Liver (tissue), 9 donors: ENCODE measurements around the gene SPI1. TPM values are rescaled to one million over a fixed set of nuclear protein-coding genes. Genes with fewer than 3 reads are reported as not detected.
A peak's percentile ranks its signal among the peaks of the same experiment; 100 is the strongest.

Source experiments
- DNase-seq: peaks from one replicate; pipeline ENCODE4 v3.0.0-alpha.2; 2017; ENCODE audit warnings: low spot score
- H3K27ac ChIP-seq, 2 donors: one replicate each; pipeline ENCODE4 v1.7.0; 2013; ENCODE audit warnings: inconsistent platforms in 2 of 2, low read length in 2 of 2, control low read depth in 1 of 2, low read depth in 1 of 2, mild to moderate bottlenecking in 1 of 2
- H3K27me3 ChIP-seq, 4 donors: one replicate each; pipeline versions ENCODE4 v1.6.1 to v1.7.0; 2013; ENCODE audit warnings: low read length in 3 of 4, inconsistent platforms in 1 of 4, mild to moderate bottlenecking in 1 of 4, moderate library complexity in 1 of 4; ENCODE audit not compliant: control insufficient read depth in 4 of 4, insufficient read depth in 4 of 4
- H3K36me3 ChIP-seq, 4 donors: one replicate each; pipeline versions ENCODE4 v1.6.1 to v1.7.0; 2013; ENCODE audit warnings: low read length in 3 of 4, mild to moderate bottlenecking in 3 of 4, low read depth in 1 of 4, moderate library complexity in 1 of 4; ENCODE audit not compliant: control insufficient read depth in 4 of 4, insufficient read depth in 3 of 4
- H3K4me1 ChIP-seq, 4 donors: one replicate each; pipeline versions ENCODE4 v1.6.1 to v1.7.0; 2013; ENCODE audit warnings: low read length in 3 of 4, mild to moderate bottlenecking in 3 of 4, moderate library complexity in 1 of 4; ENCODE audit not compliant: control insufficient read depth in 4 of 4, insufficient read depth in 4 of 4
- H3K4me3 ChIP-seq, 3 donors: one replicate each; pipeline versions ENCODE4 v1.6.1 to v1.7.0; 2013; ENCODE audit warnings: low read length in 3 of 3, control low read depth in 1 of 3, low read depth in 1 of 3, mild to moderate bottlenecking in 1 of 3
- H3K9ac ChIP-seq, 2 donors: one replicate each; pipeline ENCODE4 v1.7.0; 2013; ENCODE audit warnings: low read length in 2 of 2, mild to moderate bottlenecking in 2 of 2, moderate library complexity in 2 of 2, control low read depth in 1 of 2, low read depth in 1 of 2
- H3K9me3 ChIP-seq, 4 donors: one replicate each; pipeline versions ENCODE4 v1.6.1 to v1.7.0; 2013; ENCODE audit warnings: low read length in 3 of 4; ENCODE audit not compliant: control insufficient read depth in 4 of 4
- EGR1 ChIP-seq, 2 donors: IDR thresholded peaks; 2 replicates each; pipeline ENCODE4 v1.6.1; 2016 to 2018; ENCODE audit warnings: antibody characterized with exemption in 2 of 2, low read depth in 2 of 2
- FOXA1 ChIP-seq: IDR thresholded peaks from 2 replicates; pipeline ENCODE4 v1.6.1; 2016; ENCODE audit warnings: antibody characterized with exemption
- FOXA2 ChIP-seq: IDR thresholded peaks from 2 replicates; pipeline ENCODE4 v1.6.1; 2016; ENCODE audit warnings: antibody characterized with exemption
- GABPA ChIP-seq, 2 donors: IDR thresholded peaks in 1 of 2; conservative IDR thresholded peaks in 1 of 2; 2 replicates each; pipeline ENCODE4 v1.6.1; 2016; ENCODE audit warnings: antibody characterized with exemption in 2 of 2, mild to moderate bottlenecking in 1 of 2, moderate library complexity in 1 of 2
- HNF4A ChIP-seq, 2 donors: conservative IDR thresholded peaks; 2 replicates each; pipeline ENCODE4 v1.6.1; 2016; ENCODE audit warnings: antibody characterized with exemption in 2 of 2, mild to moderate bottlenecking in 2 of 2
- HNF4G ChIP-seq: IDR thresholded peaks from 2 replicates; pipeline ENCODE4 v1.6.1; 2016; ENCODE audit warnings: antibody characterized with exemption
- NR2F2 ChIP-seq: IDR thresholded peaks from 2 replicates; pipeline ENCODE4 v1.6.1; 2016; ENCODE audit warnings: antibody characterized with exemption
- RXRA ChIP-seq, 2 donors: IDR thresholded peaks; 2 replicates each; pipeline ENCODE4 v1.6.1; 2017 to 2018; ENCODE audit warnings: antibody characterized with exemption in 2 of 2, mild to moderate bottlenecking in 1 of 2
- SP1 ChIP-seq: IDR thresholded peaks from 2 replicates; pipeline ENCODE4 v1.6.1; 2018; ENCODE audit warnings: antibody characterized with exemption, mild to moderate bottlenecking
- TAF1 ChIP-seq: conservative IDR thresholded peaks from 2 replicates; pipeline ENCODE4 v1.6.1; 2016; ENCODE audit warnings: antibody characterized with exemption, mild to moderate bottlenecking
- YY1 ChIP-seq: IDR thresholded peaks from 2 replicates; pipeline ENCODE4 v1.6.1; 2016; ENCODE audit warnings: antibody characterized with exemption, mild to moderate bottlenecking
- WGBS: extraction: QIAGEN DNeasy Blood & Tissue Kit; methylation state at CpG from one replicate; pipeline ENCODE4 v1.1.7; 2013; 5-methylcytosine and 5-hydroxymethylcytosine counted together
- polyA plus RNA-seq, 2 donors: library from polyadenylated mRNA; stranded (reverse) in 1 of 2; unstranded in 1 of 2; fragments of 200-250 nt in 1 of 2; fragments of >200 nt in 1 of 2; fragmentation: Nextera tagmentation in 1 of 2; extraction: Ambion mirVana in 1 of 2; gene quantifications; one replicate each; pipeline versions ENCODE4 v1.2.1 to v1.2.3, GENCODE V29; 2013 to 2015
- total RNA-seq, 2 donors: library from RNA; depleted of rRNA; stranded (reverse); fragments of >200 nt; gene quantifications; one replicate each; pipeline ENCODE4 v1.2.3, GENCODE V29; 2014
- TF ChIP-seq, protein P1 (sequence below): IDR thresholded peaks from 2 replicates; pipeline ENCODE4 v1.6.1; 2016; ENCODE audit warnings: antibody characterized with exemption
- TF ChIP-seq, protein P2 (sequence below): IDR thresholded peaks from 2 replicates; pipeline ENCODE4 v1.6.1; 2016; ENCODE audit warnings: antibody characterized with exemption
- TF ChIP-seq, protein P3 (sequence below): fragments of 150-350 bp; IDR thresholded peaks from 2 replicates; pipeline ENCODE4 v1.5.1; 2017; ENCODE audit warnings: improper control_type of control experiment, low read depth, low read length; ENCODE audit not compliant: missing input control
- donor health status: healthy.
- donor health status: healthy.
- donor health status: healthy.
- donor health status: healthy.
- donor health status: healthy.

SPI1 gene
- total and polyA plus RNA-seq, 4 donors, result 2.3 to 14.4 (median 13.3) TPM

DNA sequence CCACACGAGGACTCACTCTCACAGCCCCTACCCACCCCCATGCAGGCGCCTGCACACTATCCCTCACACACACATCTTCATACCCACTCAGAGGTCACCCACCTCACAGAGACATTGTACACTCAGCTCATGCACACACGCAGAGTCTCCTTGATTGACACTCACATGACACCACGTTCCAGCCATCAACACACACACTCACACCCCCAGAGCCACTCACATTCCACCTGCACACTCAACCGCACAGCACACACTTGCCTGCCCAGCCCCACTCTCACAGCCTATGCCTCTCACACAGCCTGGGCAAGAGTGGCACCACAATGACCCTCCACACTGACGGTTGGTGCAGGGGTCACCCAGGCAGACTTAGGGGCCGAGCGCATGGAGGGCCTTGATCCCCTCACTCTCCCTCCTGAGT lies 2.2 kb downstream of the SPI1 start:
- Histone ChIP-seq H3K9me3 (no peaks in the 10 kb centered on the region), H3K36me3 (no peaks in the 10 kb centered on the region), H3K4me3 (peak overlapping the region in 2 of 3 donors; percentile 14 to 15), H3K9ac (no peak overlapping the region), H3K27ac (peak overlapping the region in 1 of 2 donors; percentile 72), H3K4me1 (peaks cover 0 to 2% (median 0%) of the 10 kb centered on the region in 4 donors), H3K27me3 (no peaks in the 10 kb centered on the region)
- TF ChIP-seq, protein P1, sequence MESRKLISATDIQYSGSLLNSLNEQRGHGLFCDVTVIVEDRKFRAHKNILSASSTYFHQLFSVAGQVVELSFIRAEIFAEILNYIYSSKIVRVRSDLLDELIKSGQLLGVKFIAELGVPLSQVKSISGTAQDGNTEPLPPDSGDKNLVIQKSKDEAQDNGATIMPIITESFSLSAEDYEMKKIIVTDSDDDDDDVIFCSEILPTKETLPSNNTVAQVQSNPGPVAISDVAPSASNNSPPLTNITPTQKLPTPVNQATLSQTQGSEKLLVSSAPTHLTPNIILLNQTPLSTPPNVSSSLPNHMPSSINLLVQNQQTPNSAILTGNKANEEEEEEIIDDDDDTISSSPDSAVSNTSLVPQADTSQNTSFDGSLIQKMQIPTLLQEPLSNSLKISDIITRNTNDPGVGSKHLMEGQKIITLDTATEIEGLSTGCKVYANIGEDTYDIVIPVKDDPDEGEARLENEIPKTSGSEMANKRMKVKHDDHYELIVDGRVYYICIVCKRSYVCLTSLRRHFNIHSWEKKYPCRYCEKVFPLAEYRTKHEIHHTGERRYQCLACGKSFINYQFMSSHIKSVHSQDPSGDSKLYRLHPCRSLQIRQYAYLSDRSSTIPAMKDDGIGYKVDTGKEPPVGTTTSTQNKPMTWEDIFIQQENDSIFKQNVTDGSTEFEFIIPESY, result no peak
- TF ChIP-seq RXRA (IDR thresholded peaks at IDR 0.05) (no peak), YY1 (no peak), HNF4A (conservative IDR thresholded peaks at IDR 0.05) (no peak), NR2F2 (no peak), SP1 (no peak), TAF1 (no peak), GABPA (IDR thresholded peaks at IDR 0.05 in 1 of 2, conservative IDR thresholded peaks at IDR 0.05 in 1 of 2) (no peak), EGR1 (IDR thresholded peaks at IDR 0.05; ENCODE audit: low read depth in 2 of 2) (no peak), FOXA2 (no peak), HNF4G (no peak), FOXA1 (no peak)
- TF ChIP-seq, protein P2, sequence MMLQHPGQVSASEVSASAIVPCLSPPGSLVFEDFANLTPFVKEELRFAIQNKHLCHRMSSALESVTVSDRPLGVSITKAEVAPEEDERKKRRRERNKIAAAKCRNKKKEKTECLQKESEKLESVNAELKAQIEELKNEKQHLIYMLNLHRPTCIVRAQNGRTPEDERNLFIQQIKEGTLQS, result no peak
- TF ChIP-seq, protein P3, sequence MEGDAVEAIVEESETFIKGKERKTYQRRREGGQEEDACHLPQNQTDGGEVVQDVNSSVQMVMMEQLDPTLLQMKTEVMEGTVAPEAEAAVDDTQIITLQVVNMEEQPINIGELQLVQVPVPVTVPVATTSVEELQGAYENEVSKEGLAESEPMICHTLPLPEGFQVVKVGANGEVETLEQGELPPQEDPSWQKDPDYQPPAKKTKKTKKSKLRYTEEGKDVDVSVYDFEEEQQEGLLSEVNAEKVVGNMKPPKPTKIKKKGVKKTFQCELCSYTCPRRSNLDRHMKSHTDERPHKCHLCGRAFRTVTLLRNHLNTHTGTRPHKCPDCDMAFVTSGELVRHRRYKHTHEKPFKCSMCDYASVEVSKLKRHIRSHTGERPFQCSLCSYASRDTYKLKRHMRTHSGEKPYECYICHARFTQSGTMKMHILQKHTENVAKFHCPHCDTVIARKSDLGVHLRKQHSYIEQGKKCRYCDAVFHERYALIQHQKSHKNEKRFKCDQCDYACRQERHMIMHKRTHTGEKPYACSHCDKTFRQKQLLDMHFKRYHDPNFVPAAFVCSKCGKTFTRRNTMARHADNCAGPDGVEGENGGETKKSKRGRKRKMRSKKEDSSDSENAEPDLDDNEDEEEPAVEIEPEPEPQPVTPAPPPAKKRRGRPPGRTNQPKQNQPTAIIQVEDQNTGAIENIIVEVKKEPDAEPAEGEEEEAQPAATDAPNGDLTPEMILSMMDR, result no peak
- DNase-seq, result no peak
- WGBS, result 79% methylated on average over 8 of the region's 8 CpGs

DNA sequence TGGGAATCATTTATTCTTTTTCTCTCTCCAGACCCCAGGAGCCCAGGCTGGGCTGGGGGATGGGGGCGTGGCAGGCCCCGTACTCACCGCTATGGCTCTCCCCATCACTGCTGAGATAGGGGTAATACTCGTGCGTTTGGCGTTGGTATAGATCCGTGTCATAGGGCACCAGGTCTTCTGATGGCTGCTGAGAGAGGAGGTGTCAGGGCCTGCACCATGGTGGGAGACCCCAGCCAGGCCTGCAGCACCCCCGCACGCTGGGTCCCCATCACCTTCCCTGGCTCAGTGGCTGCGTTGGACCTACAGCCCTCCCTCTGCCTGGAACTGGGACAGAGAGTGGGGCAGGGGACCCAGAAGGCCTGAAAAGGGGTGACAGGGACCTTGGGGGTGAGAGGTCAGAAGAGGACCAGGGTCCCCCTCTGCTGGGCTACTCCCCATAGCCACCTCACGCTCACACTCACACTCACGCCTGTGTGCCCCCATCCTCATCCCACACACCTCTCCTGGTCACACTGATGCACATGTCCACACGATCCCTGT lies 2.7 kb downstream of the SPI1 start:
- DNase-seq, result no peak
- Histone ChIP-seq H3K9me3 (no peaks in the 10 kb centered on the region), H3K4me3 (peak overlapping the region in 1 of 3 donors; percentile 15), H3K27ac (peak overlapping the region in 1 of 2 donors; percentile 72), H3K9ac (no peak overlapping the region), H3K4me1 (peaks cover 0 to 2% (median 0%) of the 10 kb centered on the region in 4 donors), H3K36me3 (no peaks in the 10 kb centered on the region), H3K27me3 (no peaks in the 10 kb centered on the region)
- TF ChIP-seq TAF1, result no peak
- 91% methylated on average over 13 of the region's 13 CpGs for WGBS

GRCh38 chr11:47375020-47375419 lies 3.3 kb downstream of the SPI1 start:
- H3K4me3 ChIP-seq, result no peak overlapping the region
- TF ChIP-seq, protein P1, result no peak
- TF ChIP-seq TAF1, result no peak
- no peak for TF ChIP-seq FOXA1
- no peak for TF ChIP-seq NR2F2
- no peak for TF ChIP-seq RXRA (IDR thresholded peaks at IDR 0.05)
- no peak for TF ChIP-seq SP1
- no peaks in the 10 kb centered on the region for H3K9me3 ChIP-seq
- H3K9ac ChIP-seq, result peak overlapping the region in 1 of 2 donors; percentile 12
- H3K4me1 ChIP-seq, result peaks cover 0 to 2% (median 0%) of the 10 kb centered on the region in 4 donors
- H3K27ac ChIP-seq, result no peak overlapping the region
- H3K36me3 ChIP-seq, result no peaks in the 10 kb centered on the region
- 79% methylated on average over 8 of the region's 8 CpGs for whole genome bisulfite sequencing
- no peak for DNase-seq
- no peaks in the 10 kb centered on the region for H3K27me3 ChIP-seq
